ENCODE data around the gene ACAN.

GRCh38 chr15:88876573-88876972 lies 73.3 kb downstream of the ACAN start:
- TF ChIP-seq CHD2 (IDR thresholded peaks at IDR 0.05; ENCODE audit: low read length, partially characterized antibody) = no peak
- no peak for TF ChIP-seq CTCF (IDR thresholded peaks at IDR 0.05)
- TF ChIP-seq EZH2phosphoT487 (IDR thresholded peaks at IDR 0.05; ENCODE audit: borderline replicate concordance, low read depth) = no peak
- TF ChIP-seq GABPA (IDR thresholded peaks at IDR 0.05; ENCODE audit: low read depth) = no peak
- no peak for TF ChIP-seq EP300 (IDR thresholded peaks at IDR 0.05; ENCODE audit: borderline replicate concordance in 1 of 2, low read depth in 1 of 2, low read length in 1 of 2)
- TF ChIP-seq RCOR1 (IDR thresholded peaks at IDR 0.05; ENCODE audit: low read length) = no peak
- no peak for TF ChIP-seq RAD21 (IDR thresholded peaks at IDR 0.05; ENCODE audit: low read length)
- TF ChIP-seq USF1 (IDR thresholded peaks at IDR 0.05; ENCODE audit: borderline replicate concordance, low read depth) = no peak
- no peak for TF ChIP-seq RXRA (IDR thresholded peaks at IDR 0.05; ENCODE audit: borderline replicate concordance, low read depth)
- no peak for TF ChIP-seq TAF1 (IDR thresholded peaks at IDR 0.05; ENCODE audit: borderline replicate concordance, low read depth, low read length)
- no peak for TF ChIP-seq POLR2AphosphoS5 (IDR thresholded peaks at IDR 0.05; ENCODE audit: low read depth, low read length)
- TF ChIP-seq JUND (IDR thresholded peaks at IDR 0.05) = no peak
- no peak for TF ChIP-seq NFIC (IDR thresholded peaks at IDR 0.05; ENCODE audit: borderline replicate concordance)
- no peak for TF ChIP-seq MXI1 (IDR thresholded peaks at IDR 0.05; ENCODE audit: low read depth, low read length)

Measured in SK-N-SH (cell line).